Endothelial cell of umbilical vein (primary cell): ENCODE results near the gene DYNC1LI1. TPM values are rescaled to one million over a fixed set of nuclear protein-coding genes. Genes with fewer than 3 reads are reported as not detected.

Experiments used
- BruUV-seq: library from RNA; stranded (reverse); fragments of 400-500 nt; replicated peaks from 2 replicates; lab custom pipeline; 2021; lab: Mats Ljungman, UMichigan
- CTCF ChIA-PET: fragments of 300-600, 350-600 bp; sonication (Branson Sonifier 250); formaldehyde crosslinking; loops from one replicate; lab custom pipeline; 2021; ENCODE audit warnings: antibody characterized with exemption, inconsistent platforms; lab: Charles Lee
- POLR2A ChIA-PET: fragments of 300-600, 350-600 bp; sonication (Branson Sonifier 250); formaldehyde crosslinking; loops from one replicate; lab custom pipeline; 2021; ENCODE audit warnings: antibody characterized with exemption, inconsistent platforms; lab: Charles Lee
- DNase-seq: peaks from one replicate; pipeline ENCODE4 v3.0.0-alpha.2; 2011; ENCODE audit warnings: low read depth, low spot score
- FAIRE-seq: peaks from 2 replicates; lab custom pipeline; 2011; peaks lifted over from hg19 to GRCh38; lab: Jason Lieb, UNC
- H2AFZ ChIP-seq: 2 replicates; pipeline ENCODE4 v1.6.0; 2012; ENCODE audit warnings: low read depth, low read length, control low read depth, inconsistent platforms
- H3K27ac ChIP-seq: 2 replicates; pipeline ENCODE4 v1.5.1; 2011; ENCODE audit warnings: low read depth, mild to moderate bottlenecking, control low read depth, low read length, moderate library complexity; ENCODE audit not compliant: insufficient read depth
- H3K27me3 ChIP-seq, 2 experiments: 2 replicates each; pipeline versions ENCODE4 v1.6.0 to v1.6.1; 2011; ENCODE audit warnings: low read length in 2 of 2, mixed read lengths in 1 of 2; ENCODE audit not compliant: control insufficient read depth in 2 of 2, insufficient read depth in 2 of 2
- H3K36me3 ChIP-seq, 2 experiments: 2 replicates in 1 of 2; 3 replicates in 1 of 2; pipeline ENCODE4 v1.5.1; 2011; ENCODE audit warnings: low read length in 2 of 2, mild to moderate bottlenecking in 1 of 2, moderate library complexity in 1 of 2; ENCODE audit not compliant: control insufficient read depth in 2 of 2, insufficient read depth in 2 of 2; ENCODE audit errors: extremely low read depth in 1 of 2
- H3K4me1 ChIP-seq: 3 replicates; pipeline ENCODE4 v1.5.1; 2011; ENCODE audit warnings: mild to moderate bottlenecking, low read length; ENCODE audit not compliant: control insufficient read depth, insufficient read depth; ENCODE audit errors: extremely low read depth
- H3K4me2 ChIP-seq: 2 replicates; pipeline ENCODE4 v1.6.1; 2011; ENCODE audit warnings: low read length, control low read depth, mixed read lengths; ENCODE audit not compliant: insufficient read depth
- H3K4me3 ChIP-seq, 3 experiments: fragments of 200-600 bp in 1 of 3; sonication (generic), shearing (Covaris generic) in 1 of 3; replicated peaks in 1 of 3; 2 replicates each; pipeline ENCODE4 v1.5.1; 2011 to 2016; ENCODE audit warnings: control low read depth in 3 of 3, low read length in 3 of 3, mild to moderate bottlenecking in 2 of 3, inconsistent platforms in 1 of 3, low read depth in 1 of 3, moderate library complexity in 1 of 3; ENCODE audit not compliant: insufficient read depth in 1 of 3
- H3K79me2 ChIP-seq: 2 replicates; pipeline ENCODE4 v1.6.0; 2012; ENCODE audit warnings: low read length, inconsistent platforms; ENCODE audit not compliant: control insufficient read depth, insufficient read depth
- H3K9ac ChIP-seq: replicated peaks from 2 replicates; pipeline ENCODE3; 2011; ENCODE audit warnings: low read length, control low read depth; ENCODE audit not compliant: insufficient read depth; ENCODE audit errors: extremely low read depth
- H3K9me1 ChIP-seq: replicated peaks from 3 replicates; pipeline ENCODE4 v1.6.0; 2011; ENCODE audit warnings: mild to moderate bottlenecking, low read length; ENCODE audit not compliant: control insufficient read depth, insufficient read depth; ENCODE audit errors: extremely low read depth
- H3K9me3 ChIP-seq: replicated peaks from 2 replicates; pipeline ENCODE4 v1.5.1; 2012; ENCODE audit warnings: low read length, inconsistent platforms; ENCODE audit not compliant: control insufficient read depth, insufficient read depth
- H4K20me1 ChIP-seq: replicated peaks from 2 replicates; pipeline ENCODE3; 2011; ENCODE audit warnings: mild to moderate bottlenecking, low read length; ENCODE audit not compliant: control insufficient read depth, insufficient read depth; ENCODE audit errors: extremely low read depth
- EZH2 ChIP-seq: IDR thresholded peaks from 2 replicates; pipeline ENCODE4 v1.6.1; 2012; ENCODE audit warnings: borderline replicate concordance, low read depth, mild to moderate bottlenecking, moderate library complexity, low read length, inconsistent platforms; ENCODE audit not compliant: severe bottlenecking
- FOS ChIP-seq: IDR thresholded peaks from 2 replicates; pipeline ENCODE4 v1.6.1; 2011; ENCODE audit warnings: mild to moderate bottlenecking, low read length, moderate library complexity, borderline replicate concordance; ENCODE audit not compliant: insufficient read depth
- GATA2 ChIP-seq: IDR thresholded peaks from 2 replicates; pipeline ENCODE4 v1.7.0; 2011; ENCODE audit warnings: low read depth, mild to moderate bottlenecking, moderate library complexity, mixed read lengths, low read length; ENCODE audit not compliant: insufficient read length, insufficient read depth
- JUN ChIP-seq: IDR thresholded peaks from 2 replicates; pipeline ENCODE4 v1.6.1; 2011; ENCODE audit warnings: borderline replicate concordance, low read depth; ENCODE audit not compliant: insufficient read length, insufficient read depth
- MYC ChIP-seq: IDR thresholded peaks from one replicate; pipeline ENCODE4 v1.6.1; 2011; ENCODE audit warnings: mild to moderate bottlenecking, low read depth, low read length
- POLR2A ChIP-seq: IDR thresholded peaks from 2 replicates; pipeline ENCODE4 v1.6.1; 2012; ENCODE audit warnings: low read depth, mild to moderate bottlenecking, control low read depth, low read length
- POLR2AphosphoS5 ChIP-seq: IDR thresholded peaks from 2 replicates; pipeline ENCODE4 v1.6.1; 2012; ENCODE audit warnings: low read depth, mild to moderate bottlenecking, control low read depth, low read length, moderate library complexity; ENCODE audit not compliant: insufficient read depth
- dilution Hi-C: fragments of 300-500 bp; cut with MboI; formaldehyde crosslinking; loops from one replicate; pipeline ENCODE4 v1.15.0; 2019; ENCODE audit warnings: low sequenced_read_pairs; ENCODE audit not compliant: extremely low pct_ligation_motif_present
- intact Hi-C: fragments of 100-400 bp; cut with micrococcal nuclease; formaldehyde crosslinking; loops from one replicate; pipeline ENCODE4 v1.10.0; 2022
- polyA plus RNA-seq, 4 experiments: library from polyadenylated mRNA; depleted of rRNA in 3 of 4; stranded (reverse) in 3 of 4; unstranded in 1 of 4; fragments of >200 nt; gene quantifications; 2 replicates each; pipeline versions ENCODE4 v1.2.1 to v1.2.3, GENCODE V29; 2011 to 2012; ENCODE audit warnings: missing spikeins in 1 of 4
- total RNA-seq: library from RNA; stranded (reverse); gene quantifications from 2 replicates; pipeline ENCODE4 v1.2.3, GENCODE V29; 2021
- TF ChIP-seq, protein P1 (sequence below): IDR thresholded peaks from 2 replicates; pipeline ENCODE4 v1.6.1; 2011; ENCODE audit not compliant: insufficient read depth, insufficient read length
- TF ChIP-seq, protein P2 (sequence below), 2 donors: IDR thresholded peaks; 1 replicate in 1 of 2; 2 replicates in 1 of 2; pipeline ENCODE4 v1.5.1; 2011; ENCODE audit warnings: low read length in 2 of 2, mild to moderate bottlenecking in 2 of 2, moderate library complexity in 2 of 2, control low read depth in 1 of 2, inconsistent platforms in 1 of 2, low read depth in 1 of 2; ENCODE audit not compliant: insufficient read depth in 1 of 2; ENCODE audit errors: extremely low read depth in 1 of 2

DYNC1LI1 gene
- total and polyA plus RNA-seq, 2 donors (not counting 3 experiments of a cell fraction or from before 2014, with no cell fraction given): 14.9 to 47.6 TPM

DNA sequence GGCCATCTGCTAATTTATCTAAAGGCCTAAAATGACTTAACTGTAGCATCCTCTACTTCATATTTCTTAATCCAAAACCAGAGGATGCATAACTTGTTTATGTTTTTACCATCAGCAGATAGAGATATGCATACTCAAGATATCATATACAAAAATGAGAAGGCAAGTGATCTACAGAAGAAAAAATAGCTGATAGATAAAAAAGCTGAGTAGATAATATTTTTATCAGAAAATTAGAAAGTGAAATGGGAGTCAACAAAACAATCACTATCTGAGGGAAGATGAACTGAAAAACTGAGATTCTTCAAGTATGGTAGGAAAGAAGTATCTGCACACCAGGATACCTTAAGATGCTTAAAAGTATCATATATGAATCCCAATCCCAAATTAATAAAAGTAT is 25.4 kb downstream of the DYNC1LI1 start:
- Histone ChIP-seq H3K27ac (no peak overlapping the region), H3K9ac (no peak overlapping the region), H3K4me3 (no peak overlapping the region), H2AFZ (no peak overlapping the region), H3K79me2 (peaks cover 32% of the 10 kb centered on the region), H3K4me1 (no peaks in the 10 kb centered on the region), H3K9me3 (no peaks in the 10 kb centered on the region), H4K20me1 (peaks cover 3% of the 10 kb centered on the region), H3K4me2 (no peak overlapping the region), H3K27me3 (no peaks in the 10 kb centered on the region), H3K9me1 (peaks cover 5% of the 10 kb centered on the region), H3K36me3 (peaks cover 0 to 5% of the 10 kb centered on the region in 2 experiments)
- CTCF ChIA-PET: interaction anchor here (1.4 kb wide), 1 partner anchor 13 kb away, joined by 4 read pairs; no protein-coding TSS in a partner anchor
- POLR2A ChIA-PET: no interaction called here
- dilution Hi-C loops: no loop called here
- BruUV-seq: no TSS peak
- FAIRE-seq (no peak), DNase-seq (no peak)
- intact Hi-C loops: no loop called here
- TF ChIP-seq, protein P1, sequence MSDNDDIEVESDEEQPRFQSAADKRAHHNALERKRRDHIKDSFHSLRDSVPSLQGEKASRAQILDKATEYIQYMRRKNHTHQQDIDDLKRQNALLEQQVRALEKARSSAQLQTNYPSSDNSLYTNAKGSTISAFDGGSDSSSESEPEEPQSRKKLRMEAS: no peak
- TF ChIP-seq FOS: no peak
- TF ChIP-seq EZH2: no peak

DNA sequence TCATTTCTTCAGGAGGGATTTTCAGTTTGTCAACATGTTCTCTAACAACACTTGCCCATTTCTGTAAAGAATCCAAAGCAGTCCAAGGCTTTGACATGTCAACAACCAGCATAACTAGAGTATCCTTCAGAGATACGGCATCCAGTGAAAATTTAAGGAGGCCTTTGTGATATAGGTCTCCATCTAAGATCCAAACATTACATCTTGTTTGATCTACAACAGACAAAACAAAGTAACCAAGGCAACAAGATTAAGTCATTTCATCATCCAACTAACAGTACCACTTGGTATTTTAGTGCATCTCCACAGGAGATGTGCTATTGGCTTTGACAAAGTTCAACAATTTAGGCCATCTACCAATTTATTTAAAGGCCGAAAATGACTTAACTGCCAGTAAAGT is 25.8 kb downstream of the DYNC1LI1 start:
- dilution Hi-C loops: no loop called here
- intact Hi-C loops: no loop called here
- Histone ChIP-seq H4K20me1 (peaks cover 3% of the 10 kb centered on the region), H3K4me3 (no peak overlapping the region), H3K27me3 (no peaks in the 10 kb centered on the region), H3K9ac (no peak overlapping the region), H3K9me3 (no peaks in the 10 kb centered on the region), H3K4me2 (no peak overlapping the region), H3K9me1 (peaks cover 5% of the 10 kb centered on the region), H3K79me2 (peaks cover 29% of the 10 kb centered on the region), H3K27ac (no peak overlapping the region), H3K36me3 (peaks cover 0 to 5% of the 10 kb centered on the region in 2 experiments), H2AFZ (no peak overlapping the region), H3K4me1 (no peaks in the 10 kb centered on the region)
- ChIA-PET POLR2A (no interaction called here), CTCF (interaction anchor here (1.4 kb wide), 1 partner anchor 13 kb away, joined by 4 read pairs; no protein-coding TSS in a partner anchor)
- DNase-seq: no peak
- no peak for TF ChIP-seq FOS
- TF ChIP-seq, protein P1: no peak
- no peak for TF ChIP-seq JUN
- no peak for TF ChIP-seq EZH2
- TF ChIP-seq POLR2AphosphoS5: no peak
- no peak for TF ChIP-seq GATA2
- TF ChIP-seq, protein P2, sequence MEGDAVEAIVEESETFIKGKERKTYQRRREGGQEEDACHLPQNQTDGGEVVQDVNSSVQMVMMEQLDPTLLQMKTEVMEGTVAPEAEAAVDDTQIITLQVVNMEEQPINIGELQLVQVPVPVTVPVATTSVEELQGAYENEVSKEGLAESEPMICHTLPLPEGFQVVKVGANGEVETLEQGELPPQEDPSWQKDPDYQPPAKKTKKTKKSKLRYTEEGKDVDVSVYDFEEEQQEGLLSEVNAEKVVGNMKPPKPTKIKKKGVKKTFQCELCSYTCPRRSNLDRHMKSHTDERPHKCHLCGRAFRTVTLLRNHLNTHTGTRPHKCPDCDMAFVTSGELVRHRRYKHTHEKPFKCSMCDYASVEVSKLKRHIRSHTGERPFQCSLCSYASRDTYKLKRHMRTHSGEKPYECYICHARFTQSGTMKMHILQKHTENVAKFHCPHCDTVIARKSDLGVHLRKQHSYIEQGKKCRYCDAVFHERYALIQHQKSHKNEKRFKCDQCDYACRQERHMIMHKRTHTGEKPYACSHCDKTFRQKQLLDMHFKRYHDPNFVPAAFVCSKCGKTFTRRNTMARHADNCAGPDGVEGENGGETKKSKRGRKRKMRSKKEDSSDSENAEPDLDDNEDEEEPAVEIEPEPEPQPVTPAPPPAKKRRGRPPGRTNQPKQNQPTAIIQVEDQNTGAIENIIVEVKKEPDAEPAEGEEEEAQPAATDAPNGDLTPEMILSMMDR (IDR thresholded peaks at IDR 0.05; ENCODE audit: extremely low read depth in 1 of 2, insufficient read depth in 1 of 2, low read depth in 1 of 2, low read length in 2 of 2): no peak
- no peak for TF ChIP-seq MYC
- no peak for TF ChIP-seq POLR2A
- BruUV-seq: no TSS peak
- no peak for FAIRE-seq
